Measurements from ENCODE around the gene PRIM2.
"Not testable (repeated sequence)": the region's sequence is repeated elsewhere in the genome, so short reads cannot be mapped to it uniquely, and the experiment has no call there.

PRIM2 gene

DNA sequence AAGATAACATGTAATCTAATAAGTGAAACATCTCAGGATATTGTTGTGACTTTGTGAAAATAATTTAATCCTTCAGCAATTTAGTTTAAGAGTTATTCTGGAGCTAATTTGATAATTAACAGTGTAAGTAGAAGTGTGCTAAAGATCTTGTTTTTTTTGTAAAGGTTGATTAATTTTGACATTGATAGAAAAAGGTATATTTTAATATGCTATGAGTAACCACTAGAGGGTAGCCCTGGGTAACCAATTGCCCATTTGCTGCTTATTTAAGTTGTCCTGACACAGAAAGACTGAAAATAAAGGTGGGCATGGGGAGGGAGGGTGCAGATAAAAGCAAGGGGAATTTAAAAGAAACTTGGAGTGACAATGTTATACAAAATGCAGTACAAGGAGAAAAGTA, 262.1 kb downstream of the PRIM2 start:
- H3F3A ChIP-seq (ENCODE audit: insufficient read depth, low read length); H3K27ac ChIP-seq (ENCODE audit: low read depth, low read length, poor library complexity, severe bottlenecking); H3K9ac ChIP-seq (ENCODE audit: low read length); H4K20me1 ChIP-seq (ENCODE audit: insufficient read depth, low read length); H2AFZ ChIP-seq (ENCODE audit: low read length); H3K4me3 ChIP-seq (ENCODE audit: low read depth, low read length, poor library complexity, severe bottlenecking); H3K27me3 ChIP-seq (ENCODE audit: insufficient read depth, low read length); H3K36me3 ChIP-seq (ENCODE audit: insufficient read depth, low read length); H3K79me2 ChIP-seq (ENCODE audit: insufficient read depth, low read length); H3K9me3 ChIP-seq (ENCODE audit: low read length); H3K9me2 ChIP-seq (ENCODE audit: low read depth, low read length); H3K4me2 ChIP-seq (ENCODE audit: low read length); H3K4me1 ChIP-seq (ENCODE audit: insufficient read depth, low read length, severe bottlenecking): not testable (repeated sequence)
- peak; percentile 32 for TF ChIP-seq CTCF (IDR thresholded peaks at IDR 0.05; ENCODE audit: low read length)

GRCh38 chr6:57581586-57581985, 264.2 kb downstream of the PRIM2 start:
- not testable (repeated sequence) for H3K9me2 ChIP-seq (ENCODE audit: low read depth, low read length); H3K4me3 ChIP-seq (ENCODE audit: low read depth, low read length, poor library complexity, severe bottlenecking); H3K27ac ChIP-seq (ENCODE audit: low read depth, low read length, poor library complexity, severe bottlenecking)

GRCh38 chr6:57601105-57601504, 283.7 kb downstream of the PRIM2 start:
- H3K27ac ChIP-seq (ENCODE audit: low read depth, low read length, poor library complexity, severe bottlenecking), result not testable (repeated sequence)

More at GRCh38 chr6:57581586-57581985, 264.2 kb downstream of the PRIM2 start:
- H3K4me1 ChIP-seq (ENCODE audit: insufficient read depth, low read length, severe bottlenecking); H3K36me3 ChIP-seq (ENCODE audit: insufficient read depth, low read length); H3K4me2 ChIP-seq (ENCODE audit: low read length); H3K79me2 ChIP-seq (ENCODE audit: insufficient read depth, low read length); H3K27me3 ChIP-seq (ENCODE audit: insufficient read depth, low read length); H3K9ac ChIP-seq (ENCODE audit: low read length); H3K9me3 ChIP-seq (ENCODE audit: low read length); H3F3A ChIP-seq (ENCODE audit: insufficient read depth, low read length); H4K20me1 ChIP-seq (ENCODE audit: insufficient read depth, low read length); H2AFZ ChIP-seq (ENCODE audit: low read length): not testable (repeated sequence)

DNA sequence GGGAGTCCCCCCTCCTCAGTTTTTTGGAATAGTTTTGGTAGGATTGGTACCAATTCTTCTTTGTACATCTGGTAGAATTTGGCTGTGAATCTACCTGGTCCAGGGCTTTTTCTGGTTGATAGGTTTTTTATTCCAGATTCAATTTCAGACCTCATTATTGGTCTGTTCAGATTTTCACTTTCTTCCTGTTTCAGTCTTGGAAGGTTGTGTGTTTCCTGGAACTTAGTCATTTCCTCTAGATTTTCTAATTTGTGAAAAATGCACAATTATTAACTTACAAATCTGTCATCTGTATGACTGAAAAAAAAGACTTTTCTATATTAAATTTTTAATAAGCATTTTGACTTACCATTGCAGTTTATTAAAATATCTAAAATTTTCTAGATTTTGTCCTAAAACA, 287.9 kb downstream of the PRIM2 start:
- H3K9me2 ChIP-seq (ENCODE audit: low read depth, low read length); H3K4me2 ChIP-seq (ENCODE audit: low read length); H2AFZ ChIP-seq (ENCODE audit: low read length); H3K4me3 ChIP-seq (ENCODE audit: low read depth, low read length, poor library complexity, severe bottlenecking); H4K20me1 ChIP-seq (ENCODE audit: insufficient read depth, low read length); H3K79me2 ChIP-seq (ENCODE audit: insufficient read depth, low read length); H3K27ac ChIP-seq (ENCODE audit: low read depth, low read length, poor library complexity, severe bottlenecking); H3K36me3 ChIP-seq (ENCODE audit: insufficient read depth, low read length); H3K9ac ChIP-seq (ENCODE audit: low read length); H3F3A ChIP-seq (ENCODE audit: insufficient read depth, low read length); H3K9me3 ChIP-seq (ENCODE audit: low read length); H3K27me3 ChIP-seq (ENCODE audit: insufficient read depth, low read length); H3K4me1 ChIP-seq (ENCODE audit: insufficient read depth, low read length, severe bottlenecking): not testable (repeated sequence)

More at GRCh38 chr6:57601105-57601504, 283.7 kb downstream of the PRIM2 start:
- not testable (repeated sequence) for H3K9me3 ChIP-seq (ENCODE audit: low read length); H3K27me3 ChIP-seq (ENCODE audit: insufficient read depth, low read length); H3K9ac ChIP-seq (ENCODE audit: low read length); H3K79me2 ChIP-seq (ENCODE audit: insufficient read depth, low read length); H3K4me2 ChIP-seq (ENCODE audit: low read length); H3F3A ChIP-seq (ENCODE audit: insufficient read depth, low read length); H3K36me3 ChIP-seq (ENCODE audit: insufficient read depth, low read length); H4K20me1 ChIP-seq (ENCODE audit: insufficient read depth, low read length); H3K4me3 ChIP-seq (ENCODE audit: low read depth, low read length, poor library complexity, severe bottlenecking); H2AFZ ChIP-seq (ENCODE audit: low read length); H3K9me2 ChIP-seq (ENCODE audit: low read depth, low read length); H3K4me1 ChIP-seq (ENCODE audit: insufficient read depth, low read length, severe bottlenecking)

- H3K9me2 ChIP-seq (ENCODE audit: low read depth, low read length); H2AFZ ChIP-seq (ENCODE audit: low read length); H3K4me3 ChIP-seq (ENCODE audit: low read depth, low read length, poor library complexity, severe bottlenecking); H3K79me2 ChIP-seq (ENCODE audit: insufficient read depth, low read length); H3K4me2 ChIP-seq (ENCODE audit: low read length); H3K9me3 ChIP-seq (ENCODE audit: low read length); H3F3A ChIP-seq (ENCODE audit: insufficient read depth, low read length); H3K36me3 ChIP-seq (ENCODE audit: insufficient read depth, low read length); H3K4me1 ChIP-seq (ENCODE audit: insufficient read depth, low read length, severe bottlenecking); H4K20me1 ChIP-seq (ENCODE audit: insufficient read depth, low read length); H3K27ac ChIP-seq (ENCODE audit: low read depth, low read length, poor library complexity, severe bottlenecking); H3K9ac ChIP-seq (ENCODE audit: low read length); H3K27me3 ChIP-seq (ENCODE audit: insufficient read depth, low read length): not testable (repeated sequence)
Observed at GRCh38 chr6:57606331-57606730, 288.9 kb downstream of the PRIM2 start.

GRCh38 chr6:57610612-57611011, 293.2 kb downstream of the PRIM2 start:
- H2AFZ ChIP-seq (ENCODE audit: low read length); H3K9me3 ChIP-seq (ENCODE audit: low read length); H3K36me3 ChIP-seq (ENCODE audit: insufficient read depth, low read length); H3K27ac ChIP-seq (ENCODE audit: low read depth, low read length, poor library complexity, severe bottlenecking); H3K4me1 ChIP-seq (ENCODE audit: insufficient read depth, low read length, severe bottlenecking); H3K79me2 ChIP-seq (ENCODE audit: insufficient read depth, low read length); H4K20me1 ChIP-seq (ENCODE audit: insufficient read depth, low read length); H3K4me3 ChIP-seq (ENCODE audit: low read depth, low read length, poor library complexity, severe bottlenecking); H3F3A ChIP-seq (ENCODE audit: insufficient read depth, low read length); H3K9me2 ChIP-seq (ENCODE audit: low read depth, low read length); H3K27me3 ChIP-seq (ENCODE audit: insufficient read depth, low read length); H3K4me2 ChIP-seq (ENCODE audit: low read length); H3K9ac ChIP-seq (ENCODE audit: low read length): not testable (repeated sequence)

- H3K27ac ChIP-seq (ENCODE audit: low read depth, low read length, poor library complexity, severe bottlenecking); H3K9me3 ChIP-seq (ENCODE audit: low read length); H3K27me3 ChIP-seq (ENCODE audit: insufficient read depth, low read length); H3K79me2 ChIP-seq (ENCODE audit: insufficient read depth, low read length); H3F3A ChIP-seq (ENCODE audit: insufficient read depth, low read length); H3K4me3 ChIP-seq (ENCODE audit: low read depth, low read length, poor library complexity, severe bottlenecking); H3K36me3 ChIP-seq (ENCODE audit: insufficient read depth, low read length); H3K9me2 ChIP-seq (ENCODE audit: low read depth, low read length); H3K4me1 ChIP-seq (ENCODE audit: insufficient read depth, low read length, severe bottlenecking); H2AFZ ChIP-seq (ENCODE audit: low read length); H4K20me1 ChIP-seq (ENCODE audit: insufficient read depth, low read length); H3K9ac ChIP-seq (ENCODE audit: low read length); H3K4me2 ChIP-seq (ENCODE audit: low read length): not testable (repeated sequence)
Observed at GRCh38 chr6:57618959-57619358, 301.5 kb downstream of the PRIM2 start.
